ENCODE data around the gene TEX50.

- TF ChIP-seq GATA2 (IDR thresholded peaks at IDR 0.05; ENCODE audit: low read depth, low read length) (no peak), GATA3 (IDR thresholded peaks at IDR 0.05; ENCODE audit: low read depth, low read length) (no peak)
These were observed 34.4 kb downstream of the TEX50 start, which contains the start of gene ANKRD45 for GRCh38 chr1:173669491-173669941.
